ENCODE measurements around the gene TBXA2R. TPM values are rescaled to one million over a fixed set of nuclear protein-coding genes. Genes with fewer than 3 reads are reported as not detected.
A peak's percentile ranks its signal among the peaks of the same experiment; 100 is the strongest.

The TBXA2R gene
- total RNA-seq, 2 donors from 2014 or later = 2.3 to 3.7 TPM

DNA sequence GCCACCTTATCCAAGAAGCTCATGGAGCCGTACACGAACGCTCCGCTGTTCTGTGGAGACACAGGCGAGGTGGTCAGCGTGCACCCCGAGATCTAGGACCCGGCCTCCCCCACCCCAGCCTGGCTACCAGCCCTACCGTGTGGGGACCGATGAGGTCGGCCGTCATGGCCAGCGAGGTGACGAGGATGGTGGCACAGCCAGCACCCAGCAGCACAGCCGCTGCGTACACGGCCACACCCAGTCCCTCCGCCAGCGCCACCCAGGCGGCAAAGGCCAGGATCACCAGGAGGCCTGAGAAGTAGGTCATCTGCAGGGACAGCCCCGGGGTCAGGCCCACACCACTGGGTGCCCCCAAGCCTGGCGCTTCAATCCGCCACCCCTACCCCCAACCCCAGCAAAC, 60.6 kb downstream of the TBXA2R start:
- DNase-seq = no peak
- intact Hi-C loops (cut with DNase I) = loop anchor here (10.0 kb wide), 1 partner anchor 159 kb away; the partner anchor contains the start of genes PIP5K1C (in 2 of the 2) and TJP3 (in 2 of the 2)
- no peak for ATAC-seq

DNA sequence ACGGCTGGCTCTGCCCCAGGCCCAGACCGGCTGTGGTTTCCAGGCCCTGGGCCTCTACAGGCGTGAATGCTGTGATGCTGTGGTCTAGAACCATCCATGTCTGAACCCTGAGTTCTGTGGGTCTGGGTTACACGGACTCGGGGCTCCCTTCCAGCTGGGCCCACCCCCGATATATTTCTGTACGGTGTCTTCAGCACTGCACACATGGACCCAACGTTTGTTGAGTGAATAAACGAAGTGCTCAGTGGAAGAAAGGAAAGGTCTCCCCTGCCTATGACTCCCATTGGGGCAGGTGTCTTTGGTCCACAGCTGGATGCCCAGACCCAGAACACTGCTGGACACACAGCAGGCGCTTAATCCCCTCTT, 61.0 kb downstream of the TBXA2R start:
- ATAC-seq = no peak
- no peak for DNase-seq
- intact Hi-C loops (cut with DNase I) = loop anchor here (2.0 to 10.0 kb wide), 2 partner anchors 73 to 159 kb away; partner anchors contain the start of genes PIP5K1C (in 2 of the 2) and TJP3 (in 2 of the 2)

DNA sequence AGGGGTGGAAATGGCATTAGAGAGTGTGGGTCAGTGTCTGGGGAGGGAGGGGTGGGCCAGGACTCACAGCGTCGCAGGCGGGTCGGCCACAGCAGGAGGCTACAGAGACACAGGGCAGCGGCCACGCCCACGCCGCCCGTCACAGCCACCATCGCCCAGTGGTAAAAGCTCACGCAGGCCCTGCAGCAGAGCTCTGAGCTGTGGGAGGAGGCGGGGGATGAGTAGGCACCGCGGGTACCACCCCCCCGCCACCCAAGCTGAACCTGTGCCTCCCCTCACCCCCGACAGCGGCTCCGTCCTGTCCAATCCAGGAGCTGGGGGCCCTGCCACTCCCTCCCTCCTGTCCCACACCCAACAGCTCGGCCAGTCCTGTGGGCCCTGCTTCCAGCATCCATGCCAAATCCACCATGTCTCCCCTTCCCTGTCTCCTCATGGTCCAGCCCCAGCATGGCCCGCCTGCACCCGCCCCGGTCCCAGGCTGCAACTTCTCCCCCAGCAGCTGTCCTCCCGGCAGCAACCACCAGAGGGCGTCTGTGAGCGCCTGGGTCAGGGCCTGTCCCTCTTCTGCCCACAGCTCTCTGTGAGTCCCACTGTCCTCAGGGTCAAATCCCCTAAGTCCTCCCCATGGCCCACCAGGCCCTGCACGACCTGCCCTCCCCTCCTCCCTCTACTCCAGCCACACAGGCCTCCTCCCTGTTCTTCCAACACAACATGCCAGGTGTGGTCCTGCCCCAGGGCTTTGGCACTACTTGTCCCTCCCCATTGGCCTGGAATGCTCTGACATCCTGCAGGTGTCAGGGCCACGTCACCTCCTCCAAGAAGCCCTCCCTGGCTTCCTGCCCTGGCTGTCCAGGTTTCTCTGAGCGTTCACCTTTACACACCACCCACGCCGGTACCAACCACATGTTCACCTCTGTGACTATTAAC, 61.7 kb downstream of the TBXA2R start:
- DNase-seq = peak; percentile 74
- ATAC-seq = peak; percentile 66 to 72
- intact Hi-C loops (cut with DNase I) = loop anchor here (2.0 to 10.0 kb wide), 2 partner anchors 74 to 160 kb away; partner anchors contain the start of genes PIP5K1C (in 2 of the 2) and TJP3 (in 2 of the 2)

Other genes with a start within 250 kb of the TBXA2R start
- 100 to 1,000 TPM; 144 to 173 TPM for gene NFIC, start 240.3 kb downstream of the TBXA2R start, total RNA-seq
- gene SMIM24, start 126.3 kb downstream of the TBXA2R start, total RNA-seq = not detected
- gene SMIM44, start 123.4 kb downstream of the TBXA2R start, total RNA-seq = not detected
- 10 to 100 TPM; 10.4 to 13.2 TPM for gene DOHH, start 106.2 kb downstream of the TBXA2R start, total RNA-seq
- gene FZR1, start 100.6 kb downstream of the TBXA2R start, total RNA-seq = 10 to 100 TPM; 19.5 to 22.6 TPM
- under 1 TPM in 1 of 2 donors, not detected in 1; 0.52 TPM for gene TEKTIP1, start 67.7 kb downstream of the TBXA2R start, total RNA-seq
- 10 to 100 TPM; 29.8 to 40.4 TPM for gene MFSD12, start 49.3 kb downstream of the TBXA2R start, total RNA-seq
- gene HMG20B, start 33.9 kb downstream of the TBXA2R start, total RNA-seq = 10 to 100 TPM; 34.8 to 42.0 TPM
- gene GIPC3, start 21.4 kb downstream of the TBXA2R start, total RNA-seq = 1 to 10 TPM; 1.5 to 1.6 TPM
- 10 to 100 TPM; 12.5 to 12.9 TPM for gene CACTIN, start 19.9 kb upstream of the TBXA2R start, total RNA-seq
- gene PIP5K1C, start 93.6 kb upstream of the TBXA2R start, total RNA-seq = 10 to 100 TPM; 36.6 to 44.3 TPM
- under 1 TPM in 1 of 2 donors, not detected in 1; 0.32 TPM for gene TJP3, start 101.5 kb upstream of the TBXA2R start, total RNA-seq
- 10 to 100 TPM; 12.6 to 12.7 TPM for gene APBA3, start 154.8 kb upstream of the TBXA2R start, total RNA-seq
- gene MRPL54, start 155.8 kb upstream of the TBXA2R start, total RNA-seq = 10 to 100 TPM; 63.6 to 68.9 TPM
- gene RAX2, start 165.4 kb upstream of the TBXA2R start, total RNA-seq = not detected
- gene MATK, start 179.5 kb upstream of the TBXA2R start, total RNA-seq = 1 to 10 TPM in 1 of 2 donors, under 1 TPM in 1; 0.92 to 1.4 TPM